Common myeloid progenitor, CD34-positive (primary cell): Measurements from ENCODE around the gene CASP8AP2.
"Not testable (repeated sequence)": the region's sequence is repeated elsewhere in the genome, so short reads cannot be mapped to it uniquely, and the experiment has no call there.

ENCODE experiments used
- CTCF ChIA-PET: fragments of 350-600 bp; sonication (Branson Sonifier 250); formaldehyde crosslinking; loops from one replicate; lab custom pipeline; 2021; ENCODE audit warnings: antibody characterized with exemption; lab: Charles Lee
- POLR2A ChIA-PET: fragments of 350-600 bp; sonication (Branson Sonifier 250); formaldehyde crosslinking; loops from one replicate; lab custom pipeline; 2021; ENCODE audit warnings: antibody characterized with exemption; lab: Charles Lee
- DNase-seq, 3 donors: peaks; one replicate each; pipeline versions ENCODE4 v3.0.0 to v3.0.0-alpha.2; 2013
- H3K27ac ChIP-seq, 2 experiments: 1 replicate in 1 of 2; 2 replicates in 1 of 2; pipeline ENCODE4 v1.7.0; 2013; ENCODE audit warnings: inconsistent platforms in 2 of 2, low read length in 2 of 2, mild to moderate bottlenecking in 2 of 2, low read depth in 1 of 2, moderate library complexity in 1 of 2; ENCODE audit not compliant: severe bottlenecking in 2 of 2, insufficient read depth in 1 of 2, poor library complexity in 1 of 2
- H3K27me3 ChIP-seq, 5 experiments: replicated peaks in 2 of 5; 1 replicate in 3 of 5; 2 replicates in 2 of 5; pipeline versions ENCODE4 v1.6.1 to v1.7.0; 2013; ENCODE audit warnings: low read length in 4 of 5, mild to moderate bottlenecking in 2 of 5, moderate library complexity in 2 of 5, inconsistent platforms in 1 of 5; ENCODE audit not compliant: insufficient read depth in 5 of 5, control insufficient read depth in 4 of 5
- H3K36me3 ChIP-seq, 4 experiments: 1 replicate in 2 of 4; 2 replicates in 2 of 4; pipeline versions ENCODE4 v1.6.1 to v1.7.0; 2013; ENCODE audit warnings: low read length in 3 of 4, control low read depth in 1 of 4, mild to moderate bottlenecking in 1 of 4; ENCODE audit not compliant: control insufficient read depth in 4 of 4, insufficient read depth in 4 of 4
- H3K4me1 ChIP-seq, 4 experiments: 1 replicate in 3 of 4; 2 replicates in 1 of 4; pipeline versions ENCODE4 v1.6.1 to v1.7.1; 2013; ENCODE audit warnings: low read length in 3 of 4, mild to moderate bottlenecking in 3 of 4, control low read depth in 1 of 4, inconsistent platforms in 1 of 4, moderate library complexity in 1 of 4; ENCODE audit not compliant: control insufficient read depth in 4 of 4, insufficient read depth in 4 of 4; ENCODE audit errors: control extremely low read depth in 1 of 4
- H3K4me3 ChIP-seq, 7 experiments: 1 replicate in 4 of 7; 2 replicates in 3 of 7; pipeline versions ENCODE4 v1.5.1 to v1.7.0; 2013; ENCODE audit warnings: mild to moderate bottlenecking in 7 of 7, low read length in 6 of 7, moderate library complexity in 6 of 7, inconsistent platforms in 2 of 7, low read depth in 2 of 7, control low read depth in 1 of 7; ENCODE audit not compliant: insufficient read depth in 4 of 7, control insufficient read depth in 1 of 7; ENCODE audit errors: extremely low read depth in 1 of 7
- H3K9me3 ChIP-seq, 5 experiments: 1 replicate in 4 of 5; 2 replicates in 1 of 5; pipeline versions ENCODE4 v1.6.1 to v1.7.1; 2013; ENCODE audit warnings: low read length in 4 of 5, mild to moderate bottlenecking in 2 of 5, inconsistent platforms in 1 of 5, low read depth in 1 of 5, moderate library complexity in 1 of 5; ENCODE audit not compliant: control insufficient read depth in 4 of 5, insufficient read depth in 2 of 5; ENCODE audit errors: control extremely low read depth in 1 of 5
- WGBS: methylation state at CpG from one replicate; pipeline ENCODE4 v1.1.5; 2013; ENCODE audit not compliant: insufficient coverage; 5-methylcytosine and 5-hydroxymethylcytosine counted together

Gene CASP8AP2

GRCh38 chr6:89834884-89835792 lies 5.5 kb downstream of the CASP8AP2 start:
- Histone ChIP-seq H3K27me3 (no peaks in the 10 kb centered on the region), H3K27ac (no peak overlapping the region), H3K4me1 (peaks cover 6 to 13% (median 8%) of the 10 kb centered on the region in 4 experiments), H3K36me3 (peaks cover 5 to 45% (median 12%) of the 10 kb centered on the region in 4 experiments), H3K9me3 (no peaks in the 10 kb centered on the region), H3K4me3 (no peak overlapping the region)
- POLR2A ChIA-PET, result no interaction called here
- no peak for DNase-seq
- 98% methylated on average over 9 of the region's 12 CpGs for WGBS
- CTCF ChIA-PET, result interaction anchor here (0.7 kb wide), 1 partner anchor 400 kb away, joined by 3 read pairs; no protein-coding TSS in a partner anchor

- no peak for DNase-seq
- Histone ChIP-seq H3K4me3 (no peak overlapping the region), H3K9me3 (no peaks in the 10 kb centered on the region), H3K27ac (no peak overlapping the region), H3K36me3 (peaks cover 5 to 53% (median 12%) of the 10 kb centered on the region in 4 experiments), H3K27me3 (no peaks in the 10 kb centered on the region), H3K4me1 (no peaks in the 10 kb centered on the region)
- CTCF ChIA-PET, result no interaction called here
- 97% methylated on average over 8 of the region's 8 CpGs for WGBS
- POLR2A ChIA-PET, result no interaction called here
Measured at GRCh38 chr6:89836639-89837222, 7.1 kb downstream of the CASP8AP2 start.

- peaks cover 3 to 43% (median 9%) of the 10 kb centered on the region in 4 experiments for H3K36me3 ChIP-seq
- no peak overlapping the region for H3K4me3 ChIP-seq
- no peaks in the 10 kb centered on the region for H3K9me3 ChIP-seq
- WGBS, result 95% methylated on average over 3 of the region's 3 CpGs
- no peak for DNase-seq
- H3K27ac ChIP-seq, result no peak overlapping the region
- ChIA-PET CTCF (no interaction called here), POLR2A (no interaction called here)
- no peaks in the 10 kb centered on the region for H3K4me1 ChIP-seq
- H3K27me3 ChIP-seq, result no peaks in the 10 kb centered on the region
Measured at GRCh38 chr6:89840538-89840937, 10.9 kb downstream of the CASP8AP2 start.

- peaks cover 5 to 37% (median 8%) of the 10 kb centered on the region in 4 experiments for H3K36me3 ChIP-seq
- no CpG with 5 or more reads among the region's 2 CpGs for WGBS
- ChIA-PET POLR2A (no interaction called here), CTCF (no interaction called here)
- H3K4me1 ChIP-seq, result no peaks in the 10 kb centered on the region
- no peaks in the 10 kb centered on the region for H3K27me3 ChIP-seq
- H3K27ac ChIP-seq, result no peak overlapping the region
- H3K4me3 ChIP-seq, result no peak overlapping the region
- DNase-seq, result no peak
- no peaks in the 10 kb centered on the region for H3K9me3 ChIP-seq
Measured at GRCh38 chr6:89842228-89842627, 12.5 kb downstream of the CASP8AP2 start.

GRCh38 chr6:89843070-89843469 lies 13.4 kb downstream of the CASP8AP2 start:
- no peak overlapping the region for H3K4me3 ChIP-seq
- ChIA-PET POLR2A (no interaction called here), CTCF (no interaction called here)
- H3K4me1 ChIP-seq, result no peaks in the 10 kb centered on the region
- H3K27ac ChIP-seq, result no peak overlapping the region
- DNase-seq, result no peak
- H3K27me3 ChIP-seq, result no peaks in the 10 kb centered on the region
- WGBS, result 83% methylated on average over 1 of the region's 3 CpGs
- H3K9me3 ChIP-seq, result no peaks in the 10 kb centered on the region
- H3K36me3 ChIP-seq, result peaks cover 5 to 37% (median 7%) of the 10 kb centered on the region in 4 experiments

- 100% methylated on average over 2 of the region's 5 CpGs for whole genome bisulfite sequencing
- POLR2A ChIA-PET, DNase-seq, H3K27ac ChIP-seq, H3K4me1 ChIP-seq, H3K4me3 ChIP-seq, CTCF ChIA-PET, H3K27me3 ChIP-seq, H3K9me3 ChIP-seq: not testable (repeated sequence)
- H3K36me3 ChIP-seq, result peaks cover 6 to 29% (median 12%) of the 10 kb centered on the region in 4 experiments
Measured at GRCh38 chr6:89847513-89847912, 17.8 kb downstream of the CASP8AP2 start.

- no peak for DNase-seq
- Histone ChIP-seq H3K4me3 (no peak overlapping the region), H3K4me1 (no peaks in the 10 kb centered on the region), H3K36me3 (peaks cover 3 to 54% (median 28%) of the 10 kb centered on the region in 4 experiments), H3K27ac (no peak overlapping the region), H3K9me3 (no peaks in the 10 kb centered on the region), H3K27me3 (no peaks in the 10 kb centered on the region)
- WGBS, result 100% methylated on average over 1 of the region's 1 CpG
- POLR2A ChIA-PET, result no interaction called here
- CTCF ChIA-PET, result no interaction called here
Measured at GRCh38 chr6:89853068-89853467, 23.4 kb downstream of the CASP8AP2 start.
